HL-60 (cell line): Measurements from ENCODE around the gene SALL1.

Experiments
- DNase-seq, 2 experiments: peaks; one replicate each; pipeline ENCODE4 v3.0.0-alpha.2; 2010 to 2020; ENCODE audit warnings: low read depth in 1 of 2, low spot score in 1 of 2
- H3K27ac ChIP-seq: fragments of 250-450 bp; sonication (Bioruptor Pico); replicated peaks from 2 replicates; pipeline ENCODE4 v1.5.1; 2020; ENCODE audit warnings: mild to moderate bottlenecking, moderate library complexity
- H3K27me3 ChIP-seq: fragments of 250-450 bp; sonication (Bioruptor Pico); 2 replicates; pipeline ENCODE4 v1.5.1; 2021; ENCODE audit warnings: mild to moderate bottlenecking, moderate library complexity; ENCODE audit not compliant: insufficient read depth, poor library complexity, severe bottlenecking
- H3K4me3 ChIP-seq: replicated peaks from 2 replicates; pipeline ENCODE4 v1.5.1; 2011; ENCODE audit warnings: mild to moderate bottlenecking, control low read depth, low read length; ENCODE audit not compliant: insufficient read depth
- CTCF ChIP-seq: IDR thresholded peaks from one replicate; pipeline ENCODE4 v1.5.1; 2011; ENCODE audit warnings: low read length, control low read depth, inconsistent platforms; ENCODE audit not compliant: insufficient read depth
- GABPA ChIP-seq: IDR thresholded peaks from 2 replicates; pipeline ENCODE4 v1.6.1; 2012; ENCODE audit warnings: low read depth
- POLR2AphosphoS5 ChIP-seq: IDR thresholded peaks from 2 replicates; pipeline ENCODE4 v1.6.1; 2012; ENCODE audit warnings: low read depth
- SPI1 ChIP-seq: IDR thresholded peaks from 2 replicates; pipeline ENCODE4 v1.6.1; 2012; ENCODE audit warnings: low read depth, mild to moderate bottlenecking, borderline replicate concordance
- TF ChIP-seq, protein P1 (sequence below): IDR thresholded peaks from 2 replicates; pipeline ENCODE4 v1.6.1; 2012; ENCODE audit warnings: low read depth; ENCODE audit not compliant: insufficient replicate concordance

The SALL1 gene

DNA sequence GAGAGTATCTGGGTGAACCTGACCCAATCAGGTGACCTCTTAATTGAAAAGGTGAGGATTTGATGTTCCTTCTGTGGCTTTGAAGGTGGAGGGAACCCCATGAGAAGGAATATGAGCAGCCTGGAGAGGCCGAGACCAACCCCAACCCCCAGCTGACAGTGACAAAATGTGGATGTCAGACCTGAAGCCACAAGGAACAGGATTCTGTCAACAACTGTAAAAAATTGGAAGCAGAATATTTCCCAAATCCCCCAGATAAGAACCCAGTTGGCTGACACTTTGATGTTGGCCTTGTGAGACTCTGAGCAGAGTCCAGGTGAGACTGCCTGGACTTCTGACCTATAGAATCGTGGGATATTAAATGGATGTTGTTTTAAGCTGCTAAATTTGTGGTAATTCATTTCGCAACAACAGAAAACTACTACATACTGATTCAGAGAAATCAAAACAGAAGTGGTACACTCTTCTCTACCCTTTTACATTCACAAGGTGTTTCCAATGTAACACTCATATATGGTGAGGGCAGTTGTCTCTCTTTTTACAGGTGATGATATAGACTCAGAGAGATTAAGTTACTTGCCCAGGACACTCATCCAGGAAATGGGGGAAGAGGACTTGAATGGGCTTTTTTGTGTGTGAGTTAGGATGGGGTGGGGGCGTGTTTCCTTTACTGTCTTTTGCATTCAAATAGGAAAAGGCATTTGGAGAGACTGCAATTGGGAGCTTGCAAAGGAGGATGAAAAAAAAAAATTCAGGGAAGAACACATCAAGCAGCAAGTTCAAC, 29.8 kb upstream of the SALL1 start:
- DNase-seq, result no peak
- no peaks in the 10 kb centered on the region for H3K27me3 ChIP-seq
- H3K4me3 ChIP-seq, result no peak overlapping the region
- TF ChIP-seq POLR2AphosphoS5 (no peak), GABPA (no peak), SPI1 (no peak), CTCF (no peak)
- TF ChIP-seq, protein P1, sequence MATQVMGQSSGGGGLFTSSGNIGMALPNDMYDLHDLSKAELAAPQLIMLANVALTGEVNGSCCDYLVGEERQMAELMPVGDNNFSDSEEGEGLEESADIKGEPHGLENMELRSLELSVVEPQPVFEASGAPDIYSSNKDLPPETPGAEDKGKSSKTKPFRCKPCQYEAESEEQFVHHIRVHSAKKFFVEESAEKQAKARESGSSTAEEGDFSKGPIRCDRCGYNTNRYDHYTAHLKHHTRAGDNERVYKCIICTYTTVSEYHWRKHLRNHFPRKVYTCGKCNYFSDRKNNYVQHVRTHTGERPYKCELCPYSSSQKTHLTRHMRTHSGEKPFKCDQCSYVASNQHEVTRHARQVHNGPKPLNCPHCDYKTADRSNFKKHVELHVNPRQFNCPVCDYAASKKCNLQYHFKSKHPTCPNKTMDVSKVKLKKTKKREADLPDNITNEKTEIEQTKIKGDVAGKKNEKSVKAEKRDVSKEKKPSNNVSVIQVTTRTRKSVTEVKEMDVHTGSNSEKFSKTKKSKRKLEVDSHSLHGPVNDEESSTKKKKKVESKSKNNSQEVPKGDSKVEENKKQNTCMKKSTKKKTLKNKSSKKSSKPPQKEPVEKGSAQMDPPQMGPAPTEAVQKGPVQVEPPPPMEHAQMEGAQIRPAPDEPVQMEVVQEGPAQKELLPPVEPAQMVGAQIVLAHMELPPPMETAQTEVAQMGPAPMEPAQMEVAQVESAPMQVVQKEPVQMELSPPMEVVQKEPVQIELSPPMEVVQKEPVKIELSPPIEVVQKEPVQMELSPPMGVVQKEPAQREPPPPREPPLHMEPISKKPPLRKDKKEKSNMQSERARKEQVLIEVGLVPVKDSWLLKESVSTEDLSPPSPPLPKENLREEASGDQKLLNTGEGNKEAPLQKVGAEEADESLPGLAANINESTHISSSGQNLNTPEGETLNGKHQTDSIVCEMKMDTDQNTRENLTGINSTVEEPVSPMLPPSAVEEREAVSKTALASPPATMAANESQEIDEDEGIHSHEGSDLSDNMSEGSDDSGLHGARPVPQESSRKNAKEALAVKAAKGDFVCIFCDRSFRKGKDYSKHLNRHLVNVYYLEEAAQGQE, result no peak
- H3K27ac ChIP-seq, result no peak overlapping the region

GRCh38 chr16:51175081-51175480, 24.0 kb upstream of the SALL1 start:
- Histone ChIP-seq H3K4me3 (no peak overlapping the region), H3K27ac (no peak overlapping the region), H3K27me3 (no peaks in the 10 kb centered on the region)
- DNase-seq, result no peak
- no peak for TF ChIP-seq GABPA
- no peak for TF ChIP-seq SPI1
- TF ChIP-seq POLR2AphosphoS5, result no peak
- TF ChIP-seq CTCF, result no peak
- TF ChIP-seq, protein P1, result no peak

GRCh38 chr16:51172368-51172767, 21.3 kb upstream of the SALL1 start:
- TF ChIP-seq CTCF (no peak), GABPA (no peak), POLR2AphosphoS5 (no peak)
- TF ChIP-seq, protein P1, result no peak
- Histone ChIP-seq H3K27ac (no peak overlapping the region), H3K27me3 (no peaks in the 10 kb centered on the region), H3K4me3 (no peak overlapping the region)
- DNase-seq, result no peak
